Measurements from ENCODE around the gene ANKMY1. TPM values are rescaled to one million over a fixed set of nuclear protein-coding genes. Genes with fewer than 3 reads are reported as not detected.

ANKMY1 gene
- total and polyA plus RNA-seq, 2 experiments from 2014 or later: 5.1 to 10.1 TPM

- Histone ChIP-seq H3K4me2 (ENCODE audit: unreplicated experiment) (peak overlapping the region; percentile 93), H3K9ac (peak overlapping the region; percentile 89), H3K4me3 (peak overlapping the region; percentile 94), H2AFZ (peak overlapping the region; percentile 84), H3K79me2 (ENCODE audit: insufficient read depth) (peaks cover 35% of the 10 kb centered on the region), H3F3A (ENCODE audit: insufficient read depth) (no peaks in the 10 kb centered on the region), H4K20me1 (ENCODE audit: insufficient read depth) (no peaks in the 10 kb centered on the region), H3K4me1 (ENCODE audit: insufficient read depth) (peaks cover 10% of the 10 kb centered on the region), H3K27ac (peak overlapping the region; percentile 89), H3K9me3 (ENCODE audit: low read depth) (no peaks in the 10 kb centered on the region), H3K9me2 (ENCODE audit: insufficient read depth) (no peaks in the 10 kb centered on the region), H3K27me3 (replicated peaks; ENCODE audit: insufficient read depth) (no peaks in the 10 kb centered on the region), H3K36me3 (ENCODE audit: low read depth) (no peaks in the 10 kb centered on the region)
- in situ Hi-C loops (cut with MboI): loop anchor here (5.0 kb wide), 1 partner anchor 203 kb away; no protein-coding TSS in a partner anchor
- peak; percentile 97 for DNase-seq
- 1 to 3% methylated on average over 24 to 70 of the region's 71 CpGs for WGBS, 2 experiments (ENCODE audit: low coverage in 1 of 2, low lambda C conversion rate in 2 of 2, missing lambda C conversion rate in 2 of 2)
- TF ChIP-seq EZH2phosphoT487 (IDR thresholded peaks at IDR 0.05; ENCODE audit: insufficient read depth, low read depth): no peak
- TF ChIP-seq EZH2 (IDR thresholded peaks at IDR 0.05; ENCODE audit: insufficient read depth, poor library complexity, severe bottlenecking): no peak
Observed at GRCh38 chr2:240434728-240435456, 122.9 kb downstream of the ANKMY1 start.

- Histone ChIP-seq H2AFZ (peak overlapping the region; percentile 84; the same call in 1 of the 2 replicates), H3K9me3 (ENCODE audit: low read depth) (no peaks in the 10 kb centered on the region), H3K4me3 (peak overlapping the region; percentile 94), H3K27ac (peak overlapping the region; percentile 89), H3K79me2 (ENCODE audit: insufficient read depth) (peaks cover 27% of the 10 kb centered on the region), H3F3A (ENCODE audit: insufficient read depth) (no peaks in the 10 kb centered on the region), H3K4me1 (ENCODE audit: insufficient read depth) (peaks cover 10% of the 10 kb centered on the region), H3K27me3 (replicated peaks; ENCODE audit: insufficient read depth) (no peaks in the 10 kb centered on the region), H3K9ac (peak overlapping the region; percentile 89), H3K36me3 (ENCODE audit: low read depth) (no peaks in the 10 kb centered on the region), H3K4me2 (ENCODE audit: unreplicated experiment) (peak overlapping the region; percentile 93), H3K9me2 (ENCODE audit: insufficient read depth) (no peaks in the 10 kb centered on the region), H4K20me1 (ENCODE audit: insufficient read depth) (no peaks in the 10 kb centered on the region)
- in situ Hi-C loops (cut with MboI): no loop called here
- peak; percentile 98 for DNase-seq
- WGBS, 2 experiments (ENCODE audit: low coverage in 1 of 2, low lambda C conversion rate in 2 of 2, missing lambda C conversion rate in 2 of 2): 26 to 27% methylated on average over 16 of the region's 16 CpGs
- no peak for TF ChIP-seq EZH2 (IDR thresholded peaks at IDR 0.05; ENCODE audit: insufficient read depth, poor library complexity, severe bottlenecking)
- no peak for TF ChIP-seq EZH2phosphoT487 (IDR thresholded peaks at IDR 0.05; ENCODE audit: insufficient read depth, low read depth)
Observed at GRCh38 chr2:240433973-240434727, 123.6 kb downstream of the ANKMY1 start.

GRCh38 chr2:240432820-240433801, 124.7 kb downstream of the ANKMY1 start:
- Histone ChIP-seq H3K9me2 (ENCODE audit: insufficient read depth) (no peaks in the 10 kb centered on the region), H3K9me3 (ENCODE audit: low read depth) (no peaks in the 10 kb centered on the region), H4K20me1 (ENCODE audit: insufficient read depth) (no peaks in the 10 kb centered on the region), H2AFZ (no peak overlapping the region; the same call in 1 of the 2 replicates), H3K4me3 (no peak overlapping the region), H3K79me2 (ENCODE audit: insufficient read depth) (peaks cover 18% of the 10 kb centered on the region), H3K9ac (peak overlapping the region; percentile 68), H3K4me2 (ENCODE audit: unreplicated experiment) (peak overlapping the region; percentile 65), H3K36me3 (ENCODE audit: low read depth) (no peaks in the 10 kb centered on the region), H3K27me3 (replicated peaks; ENCODE audit: insufficient read depth) (no peaks in the 10 kb centered on the region), H3K27ac (peak overlapping the region; percentile 69), H3K4me1 (ENCODE audit: insufficient read depth) (peaks cover 10% of the 10 kb centered on the region), H3F3A (ENCODE audit: insufficient read depth) (0 out of 2 replicates have a peak, but pooled peaks cover 8% of the 10 kb centered on the region)
- in situ Hi-C loops (cut with MboI): no loop called here
- 85 to 86% methylated on average over 32 to 33 of the region's 34 CpGs for WGBS, 2 experiments (ENCODE audit: low coverage in 1 of 2, low lambda C conversion rate in 2 of 2, missing lambda C conversion rate in 2 of 2)
- TF ChIP-seq EZH2 (IDR thresholded peaks at IDR 0.05; ENCODE audit: insufficient read depth, poor library complexity, severe bottlenecking) (no peak), EZH2phosphoT487 (IDR thresholded peaks at IDR 0.05; ENCODE audit: insufficient read depth, low read depth) (no peak)
- no peak for DNase-seq

DNA sequence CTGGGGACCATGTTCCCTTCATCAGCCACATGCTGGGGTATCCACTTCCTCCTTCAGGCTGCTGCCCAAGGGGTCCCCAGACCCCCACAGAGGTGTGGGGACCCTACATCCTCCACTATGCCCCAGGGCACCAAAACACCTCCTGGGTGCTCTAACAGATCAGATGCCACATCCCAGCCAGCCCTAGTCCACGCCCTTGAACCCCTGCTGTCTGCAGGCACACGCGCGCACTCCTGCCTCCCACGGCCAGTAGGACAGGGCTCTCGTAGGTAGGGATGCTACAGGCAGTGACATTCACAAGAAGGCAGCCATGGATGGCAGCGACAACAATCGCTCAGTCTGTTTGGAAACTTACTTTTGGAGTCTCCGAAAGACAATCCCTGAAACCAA, 125.4 kb downstream of the ANKMY1 start:
- no peak overlapping the region for H2AFZ ChIP-seq
- in situ Hi-C loops (cut with MboI): no loop called here
- H3K4me2 ChIP-seq (ENCODE audit: unreplicated experiment): no peak overlapping the region
- H3K9me3 ChIP-seq (ENCODE audit: low read depth): no peaks in the 10 kb centered on the region
- H3K4me3 ChIP-seq: no peak overlapping the region
- H3F3A ChIP-seq (ENCODE audit: insufficient read depth): 0 out of 2 replicates have a peak, but pooled peaks cover 8% of the 10 kb centered on the region
- H3K27me3 ChIP-seq (replicated peaks; ENCODE audit: insufficient read depth): no peaks in the 10 kb centered on the region
- no peaks in the 10 kb centered on the region for H4K20me1 ChIP-seq (ENCODE audit: insufficient read depth)
- no peak overlapping the region for H3K9ac ChIP-seq
- no peaks in the 10 kb centered on the region for H3K9me2 ChIP-seq (ENCODE audit: insufficient read depth)
- peaks cover 11% of the 10 kb centered on the region for H3K79me2 ChIP-seq (ENCODE audit: insufficient read depth)
- peaks cover 10% of the 10 kb centered on the region for H3K4me1 ChIP-seq (ENCODE audit: insufficient read depth)
- H3K36me3 ChIP-seq (ENCODE audit: low read depth): no peaks in the 10 kb centered on the region
- no peak overlapping the region for H3K27ac ChIP-seq
- no peak for DNase-seq
- no peak for TF ChIP-seq EZH2 (IDR thresholded peaks at IDR 0.05; ENCODE audit: insufficient read depth, poor library complexity, severe bottlenecking)
- no peak for TF ChIP-seq EZH2phosphoT487 (IDR thresholded peaks at IDR 0.05; ENCODE audit: insufficient read depth, low read depth)
- WGBS, 2 experiments (ENCODE audit: low coverage in 1 of 2, low lambda C conversion rate in 2 of 2, missing lambda C conversion rate in 2 of 2): 76 to 79% methylated on average over 9 of the region's 9 CpGs
